Dermis blood vessel endothelial cell (primary cell): ENCODE measurements around the gene U2AF2. TPM values are rescaled to one million over a fixed set of nuclear protein-coding genes. Genes with fewer than 3 reads are reported as not detected.

Experiments used
- DNase-seq: peaks from one replicate; pipeline ENCODE4 v3.0.0; 2010
- total RNA-seq: library from RNA; depleted of rRNA; stranded (reverse); fragments of >200 nt; gene quantifications from 2 replicates; pipeline ENCODE4 v1.2.3, GENCODE V29; 2014

Gene U2AF2
- total RNA-seq, result 84.1 and 172 TPM in 2 replicates

- DNase-seq, result peak; percentile 95
Measured at GRCh38 chr19:55654868-55655647, at the start of gene U2AF2. TSS of gene U2AF2 (plus strand) at chr19:55655035. CDS start at chr19:55655105, 70 bp downstream.

GRCh38 chr19:55605207-55605636 lies 49.6 kb upstream of the U2AF2 start:
- DNase-seq, result peak; percentile 98

DNA sequence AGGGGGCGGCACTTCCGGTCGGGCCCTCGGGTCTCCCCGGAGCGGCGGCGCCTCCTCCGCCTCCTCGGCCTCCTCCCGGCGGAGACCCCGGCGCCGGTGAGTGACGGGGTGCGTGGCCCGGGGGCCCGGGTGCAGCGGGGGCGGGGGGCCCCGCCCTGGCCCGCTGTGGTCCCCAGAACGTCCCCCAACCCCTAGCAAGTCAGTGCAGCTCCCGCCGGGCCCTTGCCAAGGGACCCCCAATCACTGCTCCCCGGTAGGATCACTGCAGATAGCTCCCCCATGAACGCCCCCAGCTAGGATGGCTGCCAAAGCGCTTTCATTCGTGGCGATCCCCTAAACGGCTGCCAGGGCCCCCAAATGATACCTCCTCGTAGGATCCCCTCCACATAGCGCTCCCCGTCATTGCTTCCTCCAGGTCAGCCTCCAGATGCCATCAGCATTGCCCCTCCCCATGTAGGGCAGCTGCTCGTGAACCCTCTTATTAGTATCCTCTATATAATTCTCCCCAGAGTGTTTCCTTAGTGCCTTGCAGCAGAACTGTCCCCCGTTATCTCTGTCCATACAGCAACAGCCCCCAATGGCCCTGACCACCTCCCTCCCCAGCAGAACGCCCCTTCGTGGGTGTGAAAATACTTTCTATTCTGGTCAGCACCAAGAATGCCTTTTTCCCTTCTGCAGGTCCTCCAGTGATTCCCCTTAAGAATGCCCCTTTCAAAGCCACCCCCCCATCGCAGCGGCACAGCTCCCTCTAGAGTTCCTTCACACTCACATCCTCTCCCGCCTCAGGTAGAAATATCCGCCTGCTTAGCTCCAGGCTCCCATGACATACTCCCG lies 49.0 kb upstream of the U2AF2 start, which contains the start of gene ZNF865:
Gene ZNF865, plus strand, starts transcription at position 11 of the 834 bp plus-strand sequence. CDS start 7,972 bp downstream, outside the sequence.
- peak; percentile 93 for DNase-seq

DNA sequence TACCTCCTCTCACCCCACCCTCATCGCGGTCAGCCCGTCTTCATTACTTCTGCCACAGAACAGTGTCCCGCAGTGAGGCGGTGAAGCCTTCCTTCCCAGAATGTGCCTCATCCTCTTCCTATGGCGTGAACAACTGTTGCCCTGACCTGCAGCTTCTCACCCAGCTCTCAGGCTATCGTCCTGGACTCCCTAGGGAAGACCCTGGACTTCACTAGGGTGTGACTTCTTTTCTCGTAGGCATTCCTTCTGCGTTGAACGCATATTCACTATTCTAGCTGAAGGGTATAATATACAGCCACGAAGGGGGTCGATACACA lies 48.4 kb upstream of the U2AF2 start:
- no peak for DNase-seq

DNA sequence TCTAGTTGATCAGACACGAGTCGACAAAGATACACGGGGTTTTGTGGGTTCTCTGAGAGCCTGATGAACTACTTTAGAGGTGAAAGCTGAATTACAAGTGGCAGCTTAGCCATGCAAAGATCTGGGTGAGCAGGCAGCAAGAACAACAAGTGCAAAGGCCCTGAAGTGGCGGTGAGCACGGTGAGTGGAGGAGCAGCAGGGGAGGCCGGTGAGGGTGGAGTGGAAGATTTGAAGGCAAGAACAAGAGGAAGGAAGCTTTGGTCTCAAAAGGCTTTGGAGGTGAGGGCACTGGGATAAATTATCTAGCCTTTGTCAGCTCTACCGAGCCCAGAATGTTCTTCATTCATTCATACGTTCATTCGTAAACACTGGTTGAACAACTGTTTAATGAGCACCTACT lies 48.0 kb upstream of the U2AF2 start:
- DNase-seq, result no peak

DNA sequence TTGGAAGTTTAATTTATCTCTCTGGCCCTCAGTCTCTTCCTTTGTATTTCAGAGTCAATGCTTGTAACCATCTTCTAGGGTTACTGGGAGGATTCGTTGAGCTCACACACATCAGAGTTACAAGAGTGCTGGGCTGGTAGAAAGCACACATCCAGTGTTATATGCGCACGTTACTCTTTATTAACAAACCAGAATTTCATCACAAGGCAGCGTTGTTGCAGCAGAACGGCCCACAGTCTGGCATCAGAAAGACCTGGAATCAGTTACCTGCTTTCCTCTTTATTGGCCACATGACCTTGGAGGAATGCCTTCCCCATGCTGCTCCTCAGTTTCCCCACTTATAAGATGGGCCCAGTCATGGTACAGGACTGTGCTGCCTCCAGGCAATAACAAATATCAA lies 45.5 kb upstream of the U2AF2 start:
- no peak for DNase-seq

DNA sequence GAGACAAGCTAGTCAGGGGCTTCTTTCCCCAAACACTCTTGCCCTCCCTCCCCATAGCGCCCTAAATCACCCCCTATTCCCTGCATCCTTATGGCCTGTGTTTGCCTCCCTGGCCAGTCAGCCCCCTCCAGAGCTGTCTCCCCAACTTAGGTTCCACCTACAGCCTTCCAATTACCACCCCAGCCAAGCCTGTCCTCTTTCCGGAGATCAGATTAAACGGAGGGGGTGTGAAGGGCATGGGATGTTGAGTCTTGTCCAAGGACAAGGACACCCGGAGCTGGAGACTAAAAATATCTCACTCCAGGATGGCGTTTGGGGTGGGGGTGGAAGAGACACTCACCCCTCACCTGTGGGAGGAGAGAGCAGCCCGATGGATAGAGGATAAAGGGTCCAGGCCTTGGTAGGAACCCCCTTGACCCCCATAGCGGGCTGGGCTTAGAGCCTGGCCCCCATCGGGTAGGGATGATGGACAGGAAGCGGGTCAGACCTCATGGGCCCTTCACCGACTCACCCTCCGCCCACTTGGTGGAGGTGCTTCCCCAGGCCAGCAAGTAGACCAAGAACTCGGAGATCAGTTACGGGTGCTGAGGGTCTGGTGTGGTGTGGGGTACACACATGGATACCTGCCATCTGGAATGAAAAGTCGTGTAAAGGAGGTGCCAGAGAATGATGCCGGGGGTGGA lies 43.4 kb upstream of the U2AF2 start:
- no peak for DNase-seq

GRCh38 chr19:55611983-55612645 lies 42.7 kb upstream of the U2AF2 start:
- no peak for DNase-seq

DNA sequence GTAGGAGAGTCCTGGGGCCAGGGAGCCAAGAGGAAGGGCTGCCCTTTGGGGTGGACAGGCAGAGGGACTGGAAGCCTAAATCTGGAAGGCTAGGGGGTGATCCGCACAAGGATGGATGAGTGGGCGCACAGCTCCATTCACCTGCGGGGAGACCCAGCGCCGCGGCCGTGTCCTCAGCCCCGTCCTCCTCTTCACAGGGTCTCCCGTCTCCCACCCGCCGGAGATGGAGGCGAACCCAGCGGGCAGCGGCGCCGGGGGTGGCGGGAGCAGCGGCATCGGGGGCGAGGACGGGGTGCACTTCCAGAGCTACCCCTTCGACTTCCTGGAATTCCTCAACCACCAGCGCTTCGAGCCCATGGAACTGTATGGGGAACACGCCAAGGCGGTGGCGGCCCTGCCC lies 41.4 kb upstream of the U2AF2 start:
- no peak for DNase-seq

- no peak for DNase-seq
Measured at GRCh38 chr19:55613930-55614710, 40.7 kb upstream of the U2AF2 start.

GRCh38 chr19:55614711-55615542 lies 39.9 kb upstream of the U2AF2 start:
- no peak for DNase-seq

GRCh38 chr19:55615543-55616394 lies 39.1 kb upstream of the U2AF2 start:
- no peak for DNase-seq

- DNase-seq, result no peak
Measured at GRCh38 chr19:55616395-55616875, 38.4 kb upstream of the U2AF2 start.

GRCh38 chr19:55617426-55617825 lies 37.4 kb upstream of the U2AF2 start:
- peak; percentile 52 for DNase-seq

GRCh38 chr19:55618426-55618825 lies 36.4 kb upstream of the U2AF2 start:
- DNase-seq, result no peak

GRCh38 chr19:55619286-55619685 lies 35.5 kb upstream of the U2AF2 start:
- no peak for DNase-seq

DNA sequence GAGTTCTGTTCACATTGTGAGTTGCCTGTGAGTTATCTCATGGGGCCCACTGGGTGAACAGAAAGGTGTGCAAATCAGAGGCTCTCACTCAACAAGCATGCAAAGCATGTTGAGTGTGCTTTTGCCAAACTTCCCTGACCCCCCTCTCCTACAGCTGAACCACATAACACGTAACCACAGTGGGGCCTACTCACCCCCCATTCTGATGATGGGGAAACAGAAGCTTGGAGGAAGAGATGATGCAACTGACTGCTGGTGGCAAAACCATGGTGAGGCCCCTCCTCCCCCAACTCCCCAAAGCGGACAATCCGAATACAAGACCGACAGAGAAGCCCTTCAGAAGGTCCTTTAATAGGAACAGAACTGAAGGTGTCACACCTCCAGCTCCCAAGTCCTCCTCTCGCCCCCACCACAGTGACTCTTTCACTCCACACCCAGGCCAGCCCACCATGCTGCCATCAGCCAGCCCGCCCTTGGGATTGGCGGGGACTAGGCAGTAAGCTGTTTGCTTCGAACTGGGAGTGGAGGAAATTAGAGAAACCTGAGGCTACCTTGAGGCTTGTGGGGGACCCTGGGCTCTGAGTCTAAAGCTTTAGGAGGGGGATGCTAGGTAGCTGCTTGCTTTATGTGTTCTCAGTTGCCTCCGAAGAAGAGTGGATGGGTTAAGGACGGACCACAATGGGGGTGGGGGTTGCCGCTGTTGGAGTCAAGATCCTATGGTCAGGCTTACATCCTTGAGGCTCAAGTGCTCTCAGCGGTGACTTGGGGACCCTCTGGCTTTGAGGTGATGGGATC lies 34.2 kb upstream of the U2AF2 start:
- no peak for DNase-seq

DNA sequence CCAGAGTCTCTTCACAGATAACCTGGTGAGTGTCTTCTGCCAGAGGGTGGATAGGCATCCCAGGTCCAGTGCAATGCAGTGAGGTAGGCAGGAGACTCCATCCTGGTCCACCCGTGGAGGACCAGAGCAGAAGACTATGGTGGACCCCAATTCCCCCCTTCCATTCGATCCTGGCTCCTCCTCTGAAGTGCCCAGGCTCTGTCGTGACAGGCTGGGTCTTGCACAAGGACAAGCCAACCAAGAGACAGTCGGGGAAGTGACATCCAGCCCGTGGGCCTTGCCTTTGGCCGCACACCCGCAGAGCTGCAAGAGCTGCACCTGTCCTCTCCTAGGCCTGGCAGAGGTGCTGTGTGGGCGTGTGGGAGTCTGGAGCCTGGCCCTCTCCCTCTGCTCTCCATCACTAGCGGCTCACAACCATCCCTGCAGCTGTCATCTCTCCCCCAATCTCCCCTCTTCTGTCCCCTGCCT lies 33.6 kb upstream of the U2AF2 start:
- no peak for DNase-seq
